Ascending aorta (tissue), 2 donors: ENCODE results near the gene CDYL. TPM values are rescaled to one million over a fixed set of nuclear protein-coding genes. Genes with fewer than 3 reads are reported as not detected.

ENCODE experiments used
- DNase-seq, 2 donors: peaks; one replicate each; pipeline ENCODE4 v3.0.0-alpha.2; 2019; ENCODE audit warnings: low spot score in 2 of 2
- H3K27ac ChIP-seq, 2 donors: fragments of 200-600 bp; sonication (generic); one replicate each; pipeline ENCODE4 v1.5.1; 2016 to 2017; ENCODE audit warnings: mild to moderate bottlenecking in 1 of 2
- H3K27me3 ChIP-seq: fragments of 200-600 bp; sonication (generic); one replicate; pipeline ENCODE4 v1.5.1; 2017
- H3K36me3 ChIP-seq, 2 donors: fragments of 200-600 bp; sonication (generic); one replicate each; pipeline ENCODE4 v1.5.1; 2016
- H3K4me1 ChIP-seq, 2 donors: fragments of 200-600 bp; sonication (generic); one replicate each; pipeline ENCODE4 v1.5.1; 2016 to 2017; ENCODE audit warnings: mild to moderate bottlenecking in 1 of 2
- H3K4me3 ChIP-seq, 2 donors: fragments of 200-600 bp; sonication (generic); one replicate each; pipeline ENCODE4 v1.5.1; 2016 to 2017; ENCODE audit warnings: mild to moderate bottlenecking in 1 of 2
- H3K9me3 ChIP-seq, 2 donors: fragments of 200-600 bp; sonication (generic); one replicate each; pipeline ENCODE4 v1.5.1; 2016
- CTCF ChIP-seq, 3 experiments: fragments of 200-600 bp in 2 of 3; fragments of 450-650 bp in 1 of 3; sonication (generic) in 2 of 3; IDR thresholded peaks; one replicate each; pipeline ENCODE4 v1.5.1; 2016 to 2019; ENCODE audit warnings: antibody characterized with exemption in 3 of 3, mild to moderate bottlenecking in 1 of 3, moderate library complexity in 1 of 3
- intact Hi-C: fragments of 100-400 bp; cut with DNase I; formaldehyde crosslinking; loops from one replicate; pipeline ENCODE4 v1.15.1; 2023
- total RNA-seq: library from RNA; depleted of rRNA; stranded (reverse); fragments of >200 nt; gene quantifications from one replicate; pipeline ENCODE4 v1.1.0, GENCODE V29; 2016

CDYL gene
- total RNA-seq, 1 donor from 2014 or later, result 73.7 TPM

DNA sequence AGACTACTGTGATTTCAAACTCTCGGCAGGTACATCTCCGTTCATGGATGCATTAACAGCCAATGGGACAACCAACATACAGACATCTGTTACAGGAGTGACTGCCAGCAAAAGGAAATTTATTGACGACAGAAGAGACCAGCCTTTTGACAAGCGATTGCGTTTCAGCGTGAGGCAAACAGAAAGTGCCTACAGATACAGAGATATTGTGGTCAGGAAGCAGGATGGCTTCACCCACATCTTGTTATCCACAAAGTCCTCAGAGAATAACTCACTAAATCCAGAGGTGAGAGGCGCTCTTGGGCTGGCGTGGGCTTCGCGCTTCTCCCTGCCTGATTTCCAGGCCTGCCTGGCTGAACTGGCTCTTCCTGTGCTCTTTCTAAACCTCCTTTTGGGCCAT lies 159.3 kb downstream of the CDYL start:
- Histone ChIP-seq H3K36me3 (peaks cover 0 to 4% of the 10 kb centered on the region in 2 donors), H3K4me3 (no peak overlapping the region), H3K27me3 (no peaks in the 10 kb centered on the region), H3K4me1 (peaks cover 0 to 6% of the 10 kb centered on the region in 2 donors), H3K27ac (no peak overlapping the region), H3K9me3 (no peaks in the 10 kb centered on the region)
- intact Hi-C loops, result loop anchor here (5.0 kb wide), 1 partner anchor 623 kb away; no protein-coding TSS in a partner anchor
- no peak for DNase-seq
- no peak for TF ChIP-seq CTCF (IDR thresholded peaks at IDR 0.05)

DNA sequence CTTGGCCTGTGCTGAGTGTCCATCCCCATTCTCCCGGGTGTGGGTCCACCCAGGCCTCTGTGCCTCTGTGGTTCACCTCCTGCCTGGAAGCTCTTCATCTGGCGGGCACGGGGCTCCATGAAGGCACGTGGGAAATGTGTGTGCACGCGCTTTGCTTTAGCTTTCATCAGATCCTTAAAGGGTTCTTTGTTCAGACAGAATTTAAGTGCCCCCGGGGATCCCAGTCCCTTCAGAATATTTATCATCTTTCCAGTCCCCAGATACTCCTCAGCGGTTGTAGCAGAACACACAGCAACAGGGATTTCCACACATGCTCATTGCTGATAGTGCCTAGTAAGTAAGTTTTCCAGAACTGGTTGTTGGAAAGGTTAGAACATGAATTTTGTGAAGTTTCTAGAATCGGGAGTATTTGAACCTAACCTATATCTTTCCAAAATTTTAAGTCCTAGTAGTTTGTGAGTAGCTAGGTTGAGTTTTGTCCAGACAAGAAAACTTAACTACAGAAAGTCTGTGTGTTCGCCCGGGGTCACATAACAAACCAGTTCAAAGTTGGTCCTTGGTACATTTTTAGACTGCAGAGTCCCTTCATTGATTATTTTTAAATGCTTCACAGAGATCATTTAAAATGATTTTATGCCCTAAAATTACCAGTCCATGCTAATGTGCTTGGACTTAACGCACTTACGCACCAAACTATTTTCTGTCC lies 159.9 kb downstream of the CDYL start:
- H3K27me3 ChIP-seq, result no peaks in the 10 kb centered on the region
- H3K4me3 ChIP-seq, result no peak overlapping the region
- intact Hi-C loops, result loop anchor here (5.0 kb wide), 1 partner anchor 624 kb away; no protein-coding TSS in a partner anchor
- H3K36me3 ChIP-seq, result peaks cover 0 to 4% of the 10 kb centered on the region in 2 donors
- no peak overlapping the region for H3K27ac ChIP-seq
- H3K4me1 ChIP-seq, result peaks cover 0 to 6% of the 10 kb centered on the region in 2 donors
- no peak for TF ChIP-seq CTCF (IDR thresholded peaks at IDR 0.05)
- no peak for DNase-seq
- H3K9me3 ChIP-seq, result no peaks in the 10 kb centered on the region

DNA sequence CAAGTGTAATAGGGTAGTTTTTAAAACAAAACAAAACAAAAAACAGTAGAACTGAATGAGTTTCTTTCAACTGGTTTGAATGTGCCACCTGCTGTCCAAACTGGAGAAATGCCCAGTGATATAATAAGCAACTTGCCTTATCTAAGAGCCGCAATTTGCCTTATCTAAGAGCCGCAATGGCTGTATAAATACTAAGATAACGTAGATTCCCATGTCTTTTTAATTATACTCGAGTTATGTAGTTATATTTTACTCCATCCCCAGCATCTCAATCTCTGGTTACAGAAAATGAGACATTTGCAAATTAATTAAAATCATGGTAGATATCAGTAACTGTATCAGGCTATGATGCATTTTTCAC lies 160.5 kb downstream of the CDYL start:
- Histone ChIP-seq H3K9me3 (no peaks in the 10 kb centered on the region), H3K4me3 (no peak overlapping the region), H3K4me1 (peaks cover 0 to 2% of the 10 kb centered on the region in 2 donors)

GRCh38 chr6:4937414-4937813 lies 161.2 kb downstream of the CDYL start:
- Histone ChIP-seq H3K4me1 (peaks cover 0 to 4% of the 10 kb centered on the region in 2 donors), H3K27ac (no peak overlapping the region), H3K27me3 (no peaks in the 10 kb centered on the region), H3K4me3 (no peak overlapping the region), H3K36me3 (peaks cover 0 to 4% of the 10 kb centered on the region in 2 donors), H3K9me3 (no peaks in the 10 kb centered on the region)
- TF ChIP-seq CTCF (IDR thresholded peaks at IDR 0.05), result no peak
- intact Hi-C loops, result loop anchor here (5.0 kb wide), 1 partner anchor 625 kb away; no protein-coding TSS in a partner anchor
- no peak for DNase-seq

More for the DNA sequence above, 160.5 kb downstream of the CDYL start:
- H3K27me3 ChIP-seq, result no peaks in the 10 kb centered on the region
- no peak for DNase-seq
- intact Hi-C loops, result loop anchor here (5.0 kb wide), 1 partner anchor 624 kb away; no protein-coding TSS in a partner anchor
- H3K36me3 ChIP-seq, result peaks cover 0 to 4% of the 10 kb centered on the region in 2 donors
- peak; percentile 29 to 60 (median 29) for TF ChIP-seq CTCF (IDR thresholded peaks at IDR 0.05)
- H3K27ac ChIP-seq, result no peak overlapping the region

GRCh38 chr6:4939241-4939640 lies 163.0 kb downstream of the CDYL start:
- no peak overlapping the region for H3K4me3 ChIP-seq
- H3K9me3 ChIP-seq, result no peaks in the 10 kb centered on the region
- H3K36me3 ChIP-seq, result peaks cover 0 to 8% of the 10 kb centered on the region in 2 donors
- intact Hi-C loops, result loop anchor here (5.0 kb wide), 1 partner anchor 627 kb away; no protein-coding TSS in a partner anchor
- no peak for DNase-seq
- peaks cover 0 to 4% of the 10 kb centered on the region in 2 donors for H3K4me1 ChIP-seq
- H3K27me3 ChIP-seq, result no peaks in the 10 kb centered on the region
- no peak for TF ChIP-seq CTCF (IDR thresholded peaks at IDR 0.05)
- H3K27ac ChIP-seq, result no peak overlapping the region
